ENCODE results near the gene MIGA2. TPM values are rescaled to one million over a fixed set of nuclear protein-coding genes. Genes with fewer than 3 reads are reported as not detected.
A peak's percentile ranks its signal among the peaks of the same experiment; 100 is the strongest.

Gene MIGA2
- total RNA-seq, 1 experiment from 2014 or later: 23.0 TPM

GRCh38 chr9:129037767-129038098, 1.3 kb downstream of the MIGA2 start:
- ChIA-PET POLR2A (no interaction called here), CTCF (no interaction called here)
- no TSS peak for BruUV-seq (replicated peaks)
- H3K4me1 ChIP-seq (ENCODE audit: control insufficient read depth, insufficient read depth, low read length): peaks cover 5% of the 10 kb centered on the region
- DNase-seq (ENCODE audit: low read depth, low spot score) (no peak), ATAC-seq (no peak)
- intact Hi-C loops (cut with micrococcal nuclease; ENCODE audit: unreplicated experiment): no loop called here
- peak overlapping the region; percentile 63 to 89 for H3K4me3 ChIP-seq (ENCODE audit: low read depth in 2 of 2, low read length in 2 of 2)
- H3K27ac ChIP-seq (ENCODE audit: low read length): no peak overlapping the region
- no peaks in the 10 kb centered on the region for H3K9me3 ChIP-seq (ENCODE audit: control insufficient read depth, insufficient read depth, low read depth, low read length)
- no peaks in the 10 kb centered on the region for H3K27me3 ChIP-seq (ENCODE audit: control insufficient read depth, insufficient read depth, low read length)
- peaks cover 2% of the 10 kb centered on the region; the same call in 1 of the 2 replicates for H3K36me3 ChIP-seq (ENCODE audit: control insufficient read depth, insufficient read depth, low read length)
- TF ChIP-seq POLR2AphosphoS5 (IDR thresholded peaks at IDR 0.05; ENCODE audit: low read depth, low read length) (no peak), SIN3A (IDR thresholded peaks at IDR 0.05; ENCODE audit: borderline replicate concordance, insufficient read depth, low read depth, low read length) (no peak), TCF7L2 (IDR thresholded peaks at IDR 0.05; ENCODE audit: low read depth, low read length) (no peak), CTCF (IDR thresholded peaks at IDR 0.05) (no peak), REST (IDR thresholded peaks at IDR 0.05; ENCODE audit: insufficient read depth in 1 of 2, low read depth in 2 of 2, low read length in 1 of 2) (no peak)
- in situ Hi-C loops (cut with HindIII; ENCODE audit: low pct_unique_long_range_greater_than_20kb, low sequenced_read_pairs): no loop called here

- intact Hi-C loops (cut with micrococcal nuclease; ENCODE audit: unreplicated experiment): no loop called here
- no peak for DNase-seq (ENCODE audit: low read depth, low spot score)
- POLR2A ChIA-PET: no interaction called here
- H3K4me1 ChIP-seq (ENCODE audit: control insufficient read depth, insufficient read depth, low read length): peaks cover 5% of the 10 kb centered on the region
- H3K4me3 ChIP-seq (ENCODE audit: low read depth in 2 of 2, low read length in 2 of 2): peak overlapping the region in 1 of 2 experiments; percentile 63; a peak in 1 of 4 replicates
- H3K27me3 ChIP-seq (ENCODE audit: control insufficient read depth, insufficient read depth, low read length): no peaks in the 10 kb centered on the region
- H3K36me3 ChIP-seq (ENCODE audit: control insufficient read depth, insufficient read depth, low read length): peaks cover 2% of the 10 kb centered on the region; the same call in 1 of the 2 replicates
- no peak for ATAC-seq
- H3K27ac ChIP-seq (ENCODE audit: low read length): no peak overlapping the region
- CTCF ChIA-PET: interaction anchor here (0.7 kb wide), 1 partner anchor 31 kb away, joined by 8 read pairs; no protein-coding TSS in a partner anchor
- in situ Hi-C loops (cut with HindIII; ENCODE audit: low pct_unique_long_range_greater_than_20kb, low sequenced_read_pairs): no loop called here
- TF ChIP-seq CTCF (IDR thresholded peaks at IDR 0.05) (no peak), TCF7L2 (IDR thresholded peaks at IDR 0.05; ENCODE audit: low read depth, low read length) (no peak), POLR2AphosphoS5 (IDR thresholded peaks at IDR 0.05; ENCODE audit: low read depth, low read length) (no peak), SIN3A (IDR thresholded peaks at IDR 0.05; ENCODE audit: borderline replicate concordance, insufficient read depth, low read depth, low read length) (no peak), REST (IDR thresholded peaks at IDR 0.05; ENCODE audit: insufficient read depth in 1 of 2, low read depth in 2 of 2, low read length in 1 of 2) (no peak)
- BruUV-seq (replicated peaks): no TSS peak
- no peaks in the 10 kb centered on the region for H3K9me3 ChIP-seq (ENCODE audit: control insufficient read depth, insufficient read depth, low read depth, low read length)
These were observed 1.9 kb downstream of the MIGA2 start for GRCh38 chr9:129038109-129038852.

Measured in Panc1 (cell line).